Stimulated activated CD4-positive, alpha-beta T cell treated with anti-CD3 and anti-CD28 coated beads, Interleukin-12 subunit alpha, Interleukin-12 subunit beta, amount 100 ng/mL, for 4 hours (primary cell): ENCODE results near the gene ROBO1.
"Not testable (repeated sequence)": the region's sequence is repeated elsewhere in the genome, so short reads cannot be mapped to it uniquely, and the experiment has no call there.

Experiments used
- DNase-seq: peaks from one replicate; pipeline ENCODE4 v3.0.0-alpha.2; 2020

ROBO1 gene

DNA sequence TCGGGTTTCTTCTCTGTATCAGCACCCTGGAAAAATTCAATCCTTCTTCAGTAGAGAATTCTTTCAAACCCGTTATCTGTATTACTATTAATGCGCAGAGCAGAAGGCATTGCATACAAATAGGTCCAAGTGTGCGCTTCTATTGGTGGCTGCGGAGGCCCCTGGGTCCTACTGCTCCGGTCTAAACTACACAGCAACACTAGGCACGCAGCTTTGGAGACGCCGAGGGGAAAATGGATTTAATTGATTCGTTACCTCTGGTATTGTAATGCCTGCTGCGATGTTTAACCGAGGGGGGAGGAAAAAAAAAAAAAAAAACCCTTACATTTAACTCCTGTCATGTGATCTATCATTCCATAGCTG lies at the start of gene ROBO1:
TSS of gene ROBO1 (minus strand) at position 94 of the 363 bp plus-strand sequence.
- DNase-seq, result no peak

DNA sequence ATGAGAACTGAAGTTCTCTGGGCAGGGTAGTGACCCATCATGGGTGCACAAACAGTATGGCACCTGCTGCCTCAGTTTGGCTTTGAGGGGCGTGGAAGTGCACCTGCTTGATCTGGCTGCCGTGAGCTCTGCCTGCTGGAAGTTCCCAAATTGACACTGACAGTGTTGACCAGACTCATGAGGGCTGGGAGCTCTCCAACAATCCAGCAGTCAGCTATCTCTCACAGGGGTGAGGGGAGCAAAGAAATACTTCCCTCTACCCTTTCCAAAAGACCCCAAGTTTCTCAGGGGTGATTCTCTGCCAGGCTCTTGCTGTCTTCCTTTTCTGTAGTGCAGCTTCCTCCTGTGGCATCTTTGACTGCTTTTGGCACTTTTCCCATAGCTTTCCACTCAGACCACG lies 49.4 kb upstream of the ROBO1 start:
- DNase-seq, result no peak

DNA sequence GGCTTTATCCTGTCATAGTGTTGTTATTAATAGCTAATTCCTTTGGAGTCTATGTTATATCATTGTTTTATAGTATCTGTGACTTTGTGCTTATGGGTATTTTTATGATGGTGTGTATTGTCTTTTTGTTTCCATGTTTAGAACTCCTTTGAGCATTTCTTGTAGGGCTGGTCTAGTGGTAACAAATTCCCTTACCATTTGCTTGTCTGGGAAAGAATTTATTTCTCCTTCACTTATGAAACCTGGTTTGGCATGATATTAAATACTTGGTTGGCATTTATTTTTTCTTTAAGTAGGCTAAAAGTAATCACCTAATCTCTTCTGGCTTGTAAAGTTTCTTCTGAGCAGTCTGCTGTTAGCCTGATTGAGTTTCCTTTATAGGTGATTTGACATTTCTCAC lies 47.7 kb upstream of the ROBO1 start:
- no peak for DNase-seq

DNA sequence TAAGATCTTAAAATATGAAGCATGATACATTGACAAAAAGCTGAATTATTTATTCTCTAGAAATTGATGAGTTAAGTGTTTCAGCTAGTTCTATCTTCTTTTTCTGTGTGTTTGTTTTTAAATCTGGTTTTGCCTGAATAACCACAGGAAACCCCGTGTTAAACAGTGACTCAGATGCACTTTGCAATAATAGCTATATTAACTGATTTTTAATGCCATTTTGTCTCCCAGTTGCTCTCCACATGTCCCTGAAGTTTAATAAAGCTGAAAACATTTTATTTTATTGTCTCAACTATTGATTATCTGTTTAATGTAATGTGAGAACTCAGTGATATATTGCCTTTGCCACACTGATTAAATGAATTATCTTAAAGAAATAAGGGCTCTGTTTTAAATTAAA lies 42.8 kb upstream of the ROBO1 start:
- DNase-seq, result no peak

DNA sequence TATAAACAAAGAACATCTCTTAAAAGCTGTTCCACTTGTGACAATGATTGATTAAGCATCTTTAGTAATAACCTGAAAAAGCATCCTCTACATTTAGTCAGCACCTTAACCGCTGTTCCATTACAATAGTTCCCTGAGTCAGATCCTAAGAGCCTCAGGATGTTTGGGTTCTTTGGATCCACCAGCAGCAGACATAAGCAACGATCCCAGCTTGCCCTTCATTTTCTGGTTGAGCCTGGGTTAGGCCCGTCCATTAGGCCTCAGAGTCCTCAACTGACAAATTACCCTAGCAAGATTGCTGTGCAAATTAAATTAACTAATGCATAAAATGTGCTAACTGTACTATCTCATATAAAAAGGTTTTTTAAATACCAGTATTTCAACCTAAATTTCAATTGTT lies 42.3 kb upstream of the ROBO1 start:
- no peak for DNase-seq

GRCh38 chr3:79809106-79809505 lies 41.3 kb upstream of the ROBO1 start:
- DNase-seq, result no peak

GRCh38 chr3:79808515-79808914 lies 40.7 kb upstream of the ROBO1 start:
- no peak for DNase-seq

- not testable (repeated sequence) for DNase-seq
Measured at GRCh38 chr3:79790177-79790576, 22.4 kb upstream of the ROBO1 start.

- DNase-seq, result no peak
Measured at GRCh38 chr3:79773291-79773690, 5.5 kb upstream of the ROBO1 start.

DNA sequence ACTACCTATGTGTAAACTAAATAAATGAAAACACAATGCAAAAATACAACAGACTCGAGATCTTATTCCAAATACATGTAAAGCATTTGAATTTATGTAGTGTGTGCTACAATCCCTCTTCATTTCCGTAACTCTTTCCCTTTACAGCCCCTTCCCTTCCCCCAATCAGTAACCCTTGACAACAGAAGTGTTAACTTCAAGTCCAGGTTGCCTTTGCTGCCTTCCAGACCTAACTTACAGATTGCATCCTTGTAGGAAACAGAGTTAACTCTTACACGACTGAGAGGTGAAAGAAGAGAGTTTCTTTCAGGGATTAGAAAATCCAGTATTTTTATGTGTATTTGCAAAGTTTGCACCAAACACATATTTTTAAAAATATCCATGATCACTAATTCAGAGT lies 1.4 kb upstream of the ROBO1 start:
- DNase-seq, result no peak

- DNase-seq, result no peak
Measured at GRCh38 chr3:79767194-79767904, 449 bp downstream of the ROBO1 start.

GRCh38 chr3:79766496-79767193 lies 1.2 kb downstream of the ROBO1 start:
- DNase-seq, result no peak

- DNase-seq, result no peak
Measured at GRCh38 chr3:79765911-79766310, 1.9 kb downstream of the ROBO1 start.

DNA sequence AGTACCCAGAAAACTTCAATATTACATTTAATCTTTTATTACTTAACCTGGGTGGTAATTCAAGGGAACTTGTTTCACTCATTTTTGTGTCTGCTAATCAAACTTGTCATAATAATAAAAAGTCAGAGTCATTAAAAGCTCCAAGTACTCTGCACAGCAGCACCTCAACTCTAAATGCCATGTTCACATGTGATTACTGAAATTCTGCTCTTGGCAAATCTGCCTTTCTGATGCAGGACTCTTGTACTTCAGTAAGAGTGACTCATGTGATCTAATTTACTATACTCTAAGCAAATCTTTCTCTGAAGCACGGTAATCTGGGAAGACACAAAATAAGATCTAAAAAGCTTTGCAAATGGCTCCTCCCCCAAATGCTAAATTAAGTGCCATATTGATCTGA lies 6.4 kb downstream of the ROBO1 start:
- no peak for DNase-seq

- no peak for DNase-seq
Measured at GRCh38 chr3:79751703-79752102, 16.1 kb downstream of the ROBO1 start.

DNA sequence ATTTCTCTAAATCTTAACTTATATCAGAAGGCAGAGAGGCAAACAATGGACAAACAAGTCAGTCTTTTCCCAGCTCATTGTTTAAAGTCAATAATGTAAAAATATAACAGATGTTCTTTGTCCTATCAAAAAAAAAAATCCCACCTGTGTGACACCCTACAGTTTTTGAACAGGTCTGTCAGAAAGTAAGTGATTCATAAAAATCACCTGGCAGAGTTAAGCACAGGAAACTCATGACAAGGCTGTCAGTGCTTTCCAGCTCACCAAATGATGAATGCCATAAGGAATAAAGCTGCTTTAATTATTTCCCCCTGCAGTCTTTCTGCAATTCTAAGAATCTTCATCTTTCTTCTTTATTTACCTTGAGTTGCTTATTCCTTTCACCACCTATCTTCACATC lies 30.3 kb downstream of the ROBO1 start:
- no peak for DNase-seq

GRCh38 chr3:79729096-79729495 lies 38.7 kb downstream of the ROBO1 start:
- no peak for DNase-seq

DNA sequence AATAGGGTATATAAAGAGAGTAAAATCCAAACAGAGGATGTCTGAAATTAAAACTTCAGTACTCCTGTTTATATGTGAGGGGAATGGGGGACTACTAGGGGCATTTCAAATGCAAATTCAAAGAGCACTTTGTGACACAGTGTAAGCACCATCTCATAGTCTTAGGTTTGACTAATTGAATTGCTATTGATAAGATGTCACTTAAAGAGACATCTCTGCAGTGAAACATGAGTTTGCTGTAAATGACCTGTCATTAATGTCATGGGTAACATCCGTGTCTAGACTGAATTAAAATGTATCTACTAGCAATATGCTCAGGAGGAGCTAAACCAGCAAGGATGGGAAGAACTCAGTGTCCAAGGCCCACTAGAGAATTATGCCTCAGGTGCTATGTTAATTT lies 41.0 kb downstream of the ROBO1 start:
- no peak for DNase-seq

GRCh38 chr3:79724206-79724605 lies 43.6 kb downstream of the ROBO1 start:
- DNase-seq, result no peak

DNA sequence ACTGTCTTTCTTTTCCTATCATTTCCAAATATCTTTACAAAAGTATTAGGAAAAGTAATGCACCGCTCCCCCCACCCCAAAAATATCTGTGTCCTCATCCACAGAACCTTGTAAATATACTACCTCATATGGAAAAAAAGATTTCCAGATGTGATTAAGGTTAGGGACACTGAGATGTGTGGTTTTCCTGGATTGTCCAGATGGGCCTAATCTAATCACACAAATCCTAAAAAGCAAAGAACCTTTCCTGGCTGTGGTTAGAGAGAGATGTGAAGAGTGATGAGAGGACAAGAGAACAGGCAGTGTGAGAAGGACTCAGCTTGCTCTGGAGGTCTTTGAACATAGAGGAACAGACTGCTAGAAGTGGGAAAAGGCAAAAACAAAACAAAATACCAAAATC lies 77.7 kb downstream of the ROBO1 start:
- DNase-seq, result no peak

GRCh38 chr3:79685108-79685507 lies 82.7 kb downstream of the ROBO1 start:
- no peak for DNase-seq

GRCh38 chr3:79684041-79684440 lies 83.8 kb downstream of the ROBO1 start:
- no peak for DNase-seq

- no peak for DNase-seq
Measured at GRCh38 chr3:79672731-79673130, 95.1 kb downstream of the ROBO1 start.

- DNase-seq, result no peak
Measured at GRCh38 chr3:79672075-79672474, 95.7 kb downstream of the ROBO1 start.

- no peak for DNase-seq
Measured at GRCh38 chr3:79670178-79670577, 97.6 kb downstream of the ROBO1 start.
